Measurements from ENCODE around the gene DGKI. TPM values are rescaled to one million over a fixed set of nuclear protein-coding genes. Genes with fewer than 3 reads are reported as not detected.

Gene DGKI
- total and polyA plus RNA-seq, 2 of the 4 experiments (the other 2 are of a cell fraction) = 3.9 to 15.8 TPM

- Histone ChIP-seq H3K9ac (ENCODE audit: low read depth, low read length) (no peak overlapping the region), H2BK5ac (ENCODE audit: low read depth, low read length, poor library complexity, severe bottlenecking) (no peak overlapping the region), H4K91ac (ENCODE audit: insufficient read depth, low read depth, low read length) (no peak overlapping the region), H2AK5ac (ENCODE audit: low read depth, low read length) (no peak overlapping the region), H3K23ac (ENCODE audit: low read depth, low read length) (no peak overlapping the region), H2AK9ac (replicated peaks; ENCODE audit: low read depth, low read length, poor library complexity) (no peak overlapping the region), H2AFZ (replicated peaks; ENCODE audit: low read length, poor library complexity) (no peak overlapping the region), H3K56ac (ENCODE audit: extremely low read depth, insufficient read depth, low read length) (no peak overlapping the region), H3K27ac (ENCODE audit: insufficient read depth, low read length) (no peak overlapping the region), H2BK120ac (ENCODE audit: low read depth, low read length) (no peak overlapping the region), H4K20me1 (ENCODE audit: insufficient read depth, low read length) (no peaks in the 10 kb centered on the region), H3K79me1 (ENCODE audit: low read depth in 1 of 2, low read length in 2 of 2) (no peaks in the 10 kb centered on the region; a peak in 1 of 4 replicates), H2BK15ac (ENCODE audit: low read depth, low read length) (no peak overlapping the region), H3K4me2 (ENCODE audit: low read depth, low read length) (no peak overlapping the region), H3K4me1 (ENCODE audit: control insufficient read depth, insufficient read depth, low read length) (no peaks in the 10 kb centered on the region), H2BK20ac (ENCODE audit: low read depth, low read length) (no peak overlapping the region), H4K8ac (ENCODE audit: low read depth in 2 of 2, low read length in 2 of 2) (no peak overlapping the region), H4K5ac (ENCODE audit: low read depth, low read length) (no peak overlapping the region), H3K18ac (ENCODE audit: low read depth, low read length) (no peak overlapping the region), H3K4ac (ENCODE audit: low read depth, low read length) (no peak overlapping the region), H3K36me3 (ENCODE audit: control insufficient read depth, insufficient read depth, low read length) (no peaks in the 10 kb centered on the region), H3K27me3 (ENCODE audit: control insufficient read depth, insufficient read depth, low read length) (no peaks in the 10 kb centered on the region), H3K9me3 (ENCODE audit: control insufficient read depth, insufficient read depth, low read length) (no peaks in the 10 kb centered on the region), H3K4me3 (ENCODE audit: insufficient read depth, low read depth, low read length) (no peak overlapping the region), H3K14ac (replicated peaks; ENCODE audit: low read depth, low read length) (no peak overlapping the region), H3K9me1 (ENCODE audit: insufficient read depth, low read length) (no peaks in the 10 kb centered on the region)
- intact Hi-C loops (cut with micrococcal nuclease) (no loop called here), dilution Hi-C loops (cut with HindIII; ENCODE audit: low sequenced_read_pairs, unreplicated experiment) (no loop called here), in situ Hi-C loops (cut with MboI; ENCODE audit: low sequenced_read_pairs) (no loop called here)
- no peak for ATAC-seq (ENCODE audit: low read depth)
- no TSS peak for BruUV-seq (replicated peaks)
- TF ChIP-seq BHLHE40 (IDR thresholded peaks at IDR 0.05; ENCODE audit: low read depth, low read length) (no peak), POLR2A (IDR thresholded peaks at IDR 0.05; ENCODE audit: low read depth, low read length) (no peak), USF2 (IDR thresholded peaks at IDR 0.05; ENCODE audit: low read depth, low read length) (no peak), RAD21 (IDR thresholded peaks at IDR 0.05; ENCODE audit: low read length) (no peak), ELK1 (IDR thresholded peaks at IDR 0.05; ENCODE audit: borderline replicate concordance, low read depth, low read length) (no peak), FOS (IDR thresholded peaks at IDR 0.05; ENCODE audit: low read depth, low read length) (no peak), RFX5 (IDR thresholded peaks at IDR 0.05; ENCODE audit: low read depth, low read length) (no peak), CEBPB (IDR thresholded peaks at IDR 0.05; ENCODE audit: low read depth, low read length) (no peak), MXI1 (IDR thresholded peaks at IDR 0.05; ENCODE audit: borderline replicate concordance, low read depth, low read length) (no peak)
- CTCF ChIA-PET = interaction anchor here (1.1 kb wide), 1 partner anchor 106 kb away, joined by 3 read pairs; no protein-coding TSS in a partner anchor
- WGBS, 2 experiments (ENCODE audit: extremely low coverage in 2 of 2, insufficient read length in 1 of 2) = no CpG with 5 or more reads among the region's 2 CpGs
- POLR2A ChIA-PET (ENCODE audit: unreplicated experiment) = no interaction called here
- DNase-seq = no peak
These were observed 361.0 kb downstream of the DGKI start for GRCh38 chr7:137485818-137486217.
